HG03108 (cell line): Measurements from ENCODE around the gene AHI1.

Experiments used
- ATAC-seq: cut with Tn5 transposase; IDR thresholded peaks from one replicate; pipeline ENCODE4 v1.9.1; 2021; ENCODE audit warnings: moderate library complexity; ENCODE audit not compliant: unreplicated experiment

Gene AHI1

GRCh38 chr6:135304883-135305282 is 192.7 kb downstream of the AHI1 start:
- ATAC-seq: no peak

- no peak for ATAC-seq
Measured at GRCh38 chr6:135301304-135301703, 196.2 kb downstream of the AHI1 start.

GRCh38 chr6:135300576-135300975 is 197.0 kb downstream of the AHI1 start:
- no peak for ATAC-seq

GRCh38 chr6:135299256-135299655 is 198.3 kb downstream of the AHI1 start:
- ATAC-seq: no peak

GRCh38 chr6:135298455-135298854 is 199.1 kb downstream of the AHI1 start:
- no peak for ATAC-seq

- ATAC-seq: no peak
Measured at GRCh38 chr6:135296715-135297114, 200.8 kb downstream of the AHI1 start.

- no peak for ATAC-seq
Measured at GRCh38 chr6:135295085-135295484, 202.5 kb downstream of the AHI1 start.

GRCh38 chr6:135291288-135292076 is 206.1 kb downstream of the AHI1 start:
- no peak for ATAC-seq

GRCh38 chr6:135289816-135290215 is 207.7 kb downstream of the AHI1 start:
- ATAC-seq: no peak

- ATAC-seq: no peak
Measured at GRCh38 chr6:135286962-135287538, 210.5 kb downstream of the AHI1 start.

GRCh38 chr6:135285165-135285564 is 212.4 kb downstream of the AHI1 start:
- ATAC-seq: no peak

GRCh38 chr6:135283926-135284325 is 213.6 kb downstream of the AHI1 start:
- no peak for ATAC-seq

GRCh38 chr6:135282395-135282794 is 215.1 kb downstream of the AHI1 start:
- no peak for ATAC-seq

GRCh38 chr6:135281964-135282363 is 215.6 kb downstream of the AHI1 start:
- no peak for ATAC-seq

GRCh38 chr6:135281227-135281626 is 216.3 kb downstream of the AHI1 start:
- no peak for ATAC-seq

- ATAC-seq: no peak
Measured at GRCh38 chr6:135280375-135281136, 217.0 kb downstream of the AHI1 start.

- ATAC-seq: no peak
Measured at GRCh38 chr6:135277422-135277821, 220.1 kb downstream of the AHI1 start.

- ATAC-seq: peak; percentile 73
Measured at GRCh38 chr6:135274561-135275293, 222.8 kb downstream of the AHI1 start.

- no peak for ATAC-seq
Measured at GRCh38 chr6:135271626-135272025, 225.9 kb downstream of the AHI1 start.

- ATAC-seq: no peak
Measured at GRCh38 chr6:135270676-135271536, 226.6 kb downstream of the AHI1 start.
